Activated naive CD4-positive, alpha-beta T cell treated with anti-CD3 and anti-CD28 coated beads, Interleukin-2, amount 10 ng/mL, durations not matched to agents 7 days and 5 days (primary cell): ENCODE data around the gene SELENOW.
"Not testable (repeated sequence)": the region's sequence is repeated elsewhere in the genome, so short reads cannot be mapped to it uniquely, and the experiment has no call there.

Source experiments
- CTCF ChIA-PET: fragments of 350-600 bp; sonication (Branson Sonifier 250); formaldehyde crosslinking; loops from one replicate; lab custom pipeline; 2021; ENCODE audit warnings: antibody characterized with exemption; lab: Charles Lee
- DNase-seq: peaks from one replicate; pipeline ENCODE4 v3.0.0-alpha.2; 2020
- H3K27ac Mint-ChIP-seq: one replicate; pipeline ENCODE4 v1.8.0; 2021; ENCODE audit warnings: mild to moderate bottlenecking, moderate library complexity, mixed read lengths
- H3K27me3 Mint-ChIP-seq: one replicate; pipeline ENCODE4 v1.8.0; 2021; ENCODE audit warnings: mild to moderate bottlenecking, mixed read lengths
- H3K36me3 Mint-ChIP-seq: one replicate; pipeline ENCODE4 v1.8.0; 2021; ENCODE audit warnings: mixed read lengths
- H3K4me1 Mint-ChIP-seq: one replicate; pipeline ENCODE4 v1.8.0; 2021; ENCODE audit warnings: mixed read lengths
- H3K4me3 Mint-ChIP-seq: one replicate; pipeline ENCODE4 v1.8.0; 2021; ENCODE audit warnings: mild to moderate bottlenecking, moderate library complexity, mixed read lengths
- H3K9me3 Mint-ChIP-seq: one replicate; pipeline ENCODE4 v1.8.0; 2021; ENCODE audit warnings: mixed read lengths

The SELENOW gene

GRCh38 chr19:47762615-47763308 is 15.7 kb upstream of the SELENOW start:
- peaks cover 11% of the 10 kb centered on the region for H3K36me3 Mint-ChIP-seq
- CTCF ChIA-PET: no interaction called here
- H3K9me3 Mint-ChIP-seq: no peaks in the 10 kb centered on the region
- H3K4me1 Mint-ChIP-seq: peaks cover 2% of the 10 kb centered on the region
- H3K4me3 Mint-ChIP-seq: no peak overlapping the region
- H3K27ac Mint-ChIP-seq: no peak overlapping the region
- DNase-seq: no peak
- peaks cover 11% of the 10 kb centered on the region for H3K27me3 Mint-ChIP-seq

DNA sequence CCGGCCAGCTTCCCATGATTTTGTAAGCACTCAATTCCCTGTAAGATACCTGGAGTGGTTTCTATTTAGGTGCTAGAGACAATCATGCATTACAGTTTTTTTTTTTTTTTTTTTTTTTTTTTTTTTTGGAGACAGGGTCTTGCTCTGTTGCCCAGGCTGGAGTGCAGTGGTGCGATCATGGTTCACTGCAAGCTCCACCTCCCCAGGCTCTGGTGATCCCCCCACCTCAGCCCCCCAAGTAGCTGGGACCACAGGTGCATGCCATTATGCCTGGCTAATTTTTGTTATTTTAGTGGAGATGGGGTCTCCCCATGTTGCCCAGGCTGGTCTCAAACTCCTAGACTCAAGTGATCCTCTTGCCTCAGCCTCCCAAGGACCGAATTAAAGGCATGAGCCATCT is 13.8 kb upstream of the SELENOW start:
- not testable (repeated sequence) for H3K27ac Mint-ChIP-seq, H3K4me3 Mint-ChIP-seq, H3K4me1 Mint-ChIP-seq, H3K9me3 Mint-ChIP-seq, DNase-seq, H3K36me3 Mint-ChIP-seq
- CTCF ChIA-PET: interaction anchor here (1.3 kb wide), 1 partner anchor 25 kb away, joined by 5 read pairs; no protein-coding TSS in a partner anchor
- peaks cover 19% of the 10 kb centered on the region for H3K27me3 Mint-ChIP-seq

GRCh38 chr19:47765523-47766358 is 12.8 kb upstream of the SELENOW start:
- CTCF ChIA-PET: interaction anchor here (0.6 to 2.3 kb wide), 3 partner anchors 22 to 488 kb away, joined by 3 to 10 read pairs (median 5); no protein-coding TSS in a partner anchor
- H3K4me1 Mint-ChIP-seq: peaks cover 5% of the 10 kb centered on the region
- H3K36me3 Mint-ChIP-seq: no peaks in the 10 kb centered on the region
- no peak overlapping the region for H3K27ac Mint-ChIP-seq
- peak; percentile 59 for DNase-seq
- H3K27me3 Mint-ChIP-seq: peaks cover 19% of the 10 kb centered on the region
- no peaks in the 10 kb centered on the region for H3K9me3 Mint-ChIP-seq
- no peak overlapping the region for H3K4me3 Mint-ChIP-seq

GRCh38 chr19:47766359-47766620 is 12.2 kb upstream of the SELENOW start:
- H3K9me3 Mint-ChIP-seq: no peaks in the 10 kb centered on the region
- no peaks in the 10 kb centered on the region for H3K36me3 Mint-ChIP-seq
- H3K27ac Mint-ChIP-seq: no peak overlapping the region
- peaks cover 5% of the 10 kb centered on the region for H3K4me1 Mint-ChIP-seq
- no peak for DNase-seq
- H3K27me3 Mint-ChIP-seq: peaks cover 19% of the 10 kb centered on the region
- no peak overlapping the region for H3K4me3 Mint-ChIP-seq
- CTCF ChIA-PET: interaction anchor here (2.3 kb wide), 1 partner anchor 21 kb away, joined by 10 read pairs; no protein-coding TSS in a partner anchor

DNA sequence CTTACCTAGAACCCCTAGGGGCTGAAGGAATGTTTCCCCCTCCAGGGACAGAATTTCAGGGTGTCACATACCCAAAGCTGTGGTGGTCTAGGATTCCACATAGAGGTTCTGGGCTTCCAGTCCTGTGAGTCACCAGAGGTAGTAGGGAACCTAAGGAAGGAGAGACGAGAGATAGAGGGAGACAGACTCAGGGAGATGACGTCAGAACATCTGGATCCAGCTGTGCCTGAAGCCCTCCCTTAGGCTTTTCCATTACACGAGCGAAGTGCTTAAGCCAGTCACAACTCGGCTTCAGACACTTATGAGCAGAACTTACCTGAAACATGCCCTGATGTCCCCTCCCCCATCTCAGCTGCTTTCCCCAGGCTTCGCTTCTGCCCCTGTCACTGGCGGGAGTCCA is 11.8 kb upstream of the SELENOW start:
- Mint-ChIP-seq H3K36me3 (no peaks in the 10 kb centered on the region), H3K9me3 (no peaks in the 10 kb centered on the region), H3K27ac (no peak overlapping the region), H3K4me3 (no peak overlapping the region), H3K4me1 (peaks cover 5% of the 10 kb centered on the region), H3K27me3 (peaks cover 19% of the 10 kb centered on the region)
- DNase-seq: no peak
- CTCF ChIA-PET: interaction anchor here (2.3 kb wide), 1 partner anchor 21 kb away, joined by 10 read pairs; no protein-coding TSS in a partner anchor

GRCh38 chr19:47767349-47767748 is 11.2 kb upstream of the SELENOW start:
- Mint-ChIP-seq H3K36me3 (no peaks in the 10 kb centered on the region), H3K27me3 (peaks cover 23% of the 10 kb centered on the region), H3K9me3 (no peaks in the 10 kb centered on the region), H3K4me3 (no peak overlapping the region), H3K27ac (no peak overlapping the region), H3K4me1 (peaks cover 5% of the 10 kb centered on the region)
- DNase-seq: no peak
- CTCF ChIA-PET: interaction anchor here (0.8 to 2.3 kb wide), 2 partner anchors 11 to 20 kb away, joined by 4 to 10 read pairs; no protein-coding TSS in a partner anchor

DNA sequence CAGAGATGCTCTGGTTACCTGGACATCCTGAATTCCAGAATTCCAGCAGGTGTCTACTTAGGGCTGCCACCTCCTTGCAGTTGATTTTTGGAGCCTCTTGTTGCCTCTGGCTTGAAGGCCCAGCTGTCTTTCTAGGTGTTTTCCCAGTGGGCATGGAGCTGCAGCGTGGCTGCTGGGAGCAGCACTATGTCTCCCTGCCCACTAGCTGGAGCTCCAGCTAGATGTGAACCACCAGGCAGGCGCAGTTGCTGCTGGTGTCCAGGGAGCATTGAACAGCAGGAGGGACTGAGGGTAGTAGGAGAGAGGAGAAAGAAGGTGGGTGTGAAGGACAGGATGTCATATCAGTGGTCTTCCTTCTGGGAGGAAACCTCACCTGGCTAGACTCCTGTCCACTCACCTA is 9.9 kb upstream of the SELENOW start:
- H3K4me1 Mint-ChIP-seq: peaks cover 5% of the 10 kb centered on the region

GRCh38 chr19:47769534-47769933 is 9.0 kb upstream of the SELENOW start:
- H3K27ac Mint-ChIP-seq: no peak overlapping the region
- CTCF ChIA-PET: no interaction called here
- DNase-seq: no peak

More for the DNA sequence above, 9.9 kb upstream of the SELENOW start:
- peaks cover 27% of the 10 kb centered on the region for H3K27me3 Mint-ChIP-seq
- no peak for DNase-seq
- no peak overlapping the region for H3K4me3 Mint-ChIP-seq
- CTCF ChIA-PET: no interaction called here
- H3K36me3 Mint-ChIP-seq: no peaks in the 10 kb centered on the region
- H3K9me3 Mint-ChIP-seq: no peaks in the 10 kb centered on the region
- no peak overlapping the region for H3K27ac Mint-ChIP-seq

DNA sequence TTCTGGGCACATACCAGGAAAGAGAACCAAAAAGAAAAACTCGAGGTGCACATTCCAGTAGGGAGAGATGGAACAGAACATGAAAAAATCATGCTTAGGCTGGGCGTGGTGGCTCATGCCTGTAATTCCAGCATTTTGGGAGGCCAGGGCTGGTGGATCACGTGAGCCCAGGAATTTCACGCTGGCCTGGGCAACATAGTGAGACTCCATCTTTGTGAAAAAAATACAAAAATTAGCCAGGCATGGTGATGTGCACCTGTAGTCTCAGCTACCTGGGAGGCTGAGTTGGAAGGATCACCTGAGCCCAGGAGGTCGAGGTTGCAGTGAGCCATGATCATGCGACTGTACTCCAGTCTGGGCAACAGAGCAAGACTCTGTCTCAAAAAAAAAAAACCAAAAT is 7.2 kb upstream of the SELENOW start:
- H3K4me1 Mint-ChIP-seq, CTCF ChIA-PET, H3K4me3 Mint-ChIP-seq, H3K27ac Mint-ChIP-seq, H3K9me3 Mint-ChIP-seq, DNase-seq, H3K36me3 Mint-ChIP-seq: not testable (repeated sequence)
- peaks cover 24% of the 10 kb centered on the region for H3K27me3 Mint-ChIP-seq

More at GRCh38 chr19:47769534-47769933, 9.0 kb upstream of the SELENOW start:
- Mint-ChIP-seq H3K36me3 (no peaks in the 10 kb centered on the region), H3K9me3 (no peaks in the 10 kb centered on the region), H3K27me3 (peaks cover 27% of the 10 kb centered on the region), H3K4me3 (no peak overlapping the region), H3K4me1 (peaks cover 5% of the 10 kb centered on the region)

GRCh38 chr19:47776568-47776967 is 1.9 kb upstream of the SELENOW start:
- Mint-ChIP-seq H3K4me3 (no peak overlapping the region), H3K9me3 (no peaks in the 10 kb centered on the region), H3K27ac (no peak overlapping the region)

GRCh38 chr19:47777245-47778048 is 1.1 kb upstream of the SELENOW start:
- peak overlapping the region; percentile 98 for H3K4me3 Mint-ChIP-seq
- H3K27ac Mint-ChIP-seq: peak overlapping the region; percentile 92
- H3K36me3 Mint-ChIP-seq: peaks cover 11% of the 10 kb centered on the region
- CTCF ChIA-PET: interaction anchor here (0.7 to 1.5 kb wide), 3 partner anchors 9 to 322 kb away, joined by 4 to 5 read pairs (median 4); no protein-coding TSS in a partner anchor
- not testable (repeated sequence) for DNase-seq, H3K27me3 Mint-ChIP-seq, H3K9me3 Mint-ChIP-seq
- peaks cover 33% of the 10 kb centered on the region for H3K4me1 Mint-ChIP-seq

More at GRCh38 chr19:47776568-47776967, 1.9 kb upstream of the SELENOW start:
- Mint-ChIP-seq H3K36me3 (peaks cover 5% of the 10 kb centered on the region), H3K27me3 (peaks cover 7% of the 10 kb centered on the region), H3K4me1 (peaks cover 31% of the 10 kb centered on the region)
- CTCF ChIA-PET: interaction anchor here (0.7 to 1.0 kb wide), 2 partner anchors 14 to 323 kb away, joined by 3 to 4 read pairs; no protein-coding TSS in a partner anchor
- DNase-seq: no peak

- H3K4me1 Mint-ChIP-seq: peaks cover 35% of the 10 kb centered on the region
- CTCF ChIA-PET: no interaction called here
- H3K4me3 Mint-ChIP-seq: peak overlapping the region; percentile 98
Measured at GRCh38 chr19:47778954-47779351, 450 bp downstream of the SELENOW start.

GRCh38 chr19:47779524-47780214 is 1.2 kb downstream of the SELENOW start:
- CTCF ChIA-PET: interaction anchor here (1.3 kb wide), 1 partner anchor 10 kb away, joined by 4 read pairs; no protein-coding TSS in a partner anchor
- peaks cover 35% of the 10 kb centered on the region for H3K4me1 Mint-ChIP-seq
- no peaks in the 10 kb centered on the region for H3K9me3 Mint-ChIP-seq
- peaks cover 27% of the 10 kb centered on the region for H3K36me3 Mint-ChIP-seq
- H3K4me3 Mint-ChIP-seq: peak overlapping the region; percentile 98
- peak overlapping the region; percentile 82 for H3K27ac Mint-ChIP-seq
- no peaks in the 10 kb centered on the region for H3K27me3 Mint-ChIP-seq
- no peak for DNase-seq

More at GRCh38 chr19:47778954-47779351, 450 bp downstream of the SELENOW start:
- Mint-ChIP-seq H3K27ac (peak overlapping the region; percentile 82), H3K27me3 (no peaks in the 10 kb centered on the region), H3K36me3 (peaks cover 21% of the 10 kb centered on the region), H3K9me3 (no peaks in the 10 kb centered on the region)
- peak; percentile 27 for DNase-seq
